Ureter (tissue), 1 donor: ENCODE measurements around the gene JUND. TPM values are rescaled to one million over a fixed set of nuclear protein-coding genes. Genes with fewer than 3 reads are reported as not detected.

ENCODE experiments used
- DNase-seq: peaks from one replicate; pipeline ENCODE4 v3.0.0-alpha.2; 2020; ENCODE audit warnings: low spot score
- total RNA-seq: library from RNA; stranded (reverse); gene quantifications from one replicate; pipeline ENCODE4 v1.2.4, GENCODE V29; 2023
- donor health status: DM: yes; HTN: yes; CAD: no.

JUND gene
- total RNA-seq, 1 donor from 2014 or later, result 94.9 TPM

DNA sequence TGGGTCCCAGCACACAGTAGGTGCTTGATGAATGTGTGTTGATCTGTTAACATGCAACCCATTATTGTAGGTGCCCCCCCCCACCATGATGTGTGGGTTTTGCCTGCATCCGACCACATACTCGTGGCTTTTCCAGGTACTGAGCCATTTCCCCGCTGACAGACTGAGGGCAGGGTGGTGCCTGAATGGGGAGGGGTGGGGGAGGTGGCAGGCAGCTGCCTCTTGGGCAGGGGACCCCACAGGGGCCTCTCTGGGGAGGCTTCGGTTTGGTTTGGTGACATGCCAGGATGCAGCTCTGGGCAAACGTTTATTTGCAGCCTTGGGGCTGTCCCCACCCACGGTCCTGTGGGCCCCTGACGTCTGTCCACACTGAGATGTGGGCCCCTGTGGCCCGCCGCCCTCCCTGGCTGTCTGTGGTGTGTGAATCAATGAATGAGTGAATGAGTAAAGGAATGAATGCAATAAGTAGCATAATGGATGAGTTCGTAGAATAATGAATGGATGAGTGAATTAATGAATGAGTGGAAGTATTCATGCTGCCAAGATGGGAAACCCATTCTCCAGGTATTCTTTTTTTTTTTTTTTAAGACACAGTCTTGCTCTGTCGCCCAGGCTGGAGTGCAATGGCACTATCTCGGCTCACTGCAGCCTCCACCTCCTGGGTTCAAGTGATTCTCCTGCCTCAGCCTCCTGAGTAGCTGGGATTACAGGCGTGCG, 9.0 kb upstream of the JUND start:
- DNase-seq, result no peak

DNA sequence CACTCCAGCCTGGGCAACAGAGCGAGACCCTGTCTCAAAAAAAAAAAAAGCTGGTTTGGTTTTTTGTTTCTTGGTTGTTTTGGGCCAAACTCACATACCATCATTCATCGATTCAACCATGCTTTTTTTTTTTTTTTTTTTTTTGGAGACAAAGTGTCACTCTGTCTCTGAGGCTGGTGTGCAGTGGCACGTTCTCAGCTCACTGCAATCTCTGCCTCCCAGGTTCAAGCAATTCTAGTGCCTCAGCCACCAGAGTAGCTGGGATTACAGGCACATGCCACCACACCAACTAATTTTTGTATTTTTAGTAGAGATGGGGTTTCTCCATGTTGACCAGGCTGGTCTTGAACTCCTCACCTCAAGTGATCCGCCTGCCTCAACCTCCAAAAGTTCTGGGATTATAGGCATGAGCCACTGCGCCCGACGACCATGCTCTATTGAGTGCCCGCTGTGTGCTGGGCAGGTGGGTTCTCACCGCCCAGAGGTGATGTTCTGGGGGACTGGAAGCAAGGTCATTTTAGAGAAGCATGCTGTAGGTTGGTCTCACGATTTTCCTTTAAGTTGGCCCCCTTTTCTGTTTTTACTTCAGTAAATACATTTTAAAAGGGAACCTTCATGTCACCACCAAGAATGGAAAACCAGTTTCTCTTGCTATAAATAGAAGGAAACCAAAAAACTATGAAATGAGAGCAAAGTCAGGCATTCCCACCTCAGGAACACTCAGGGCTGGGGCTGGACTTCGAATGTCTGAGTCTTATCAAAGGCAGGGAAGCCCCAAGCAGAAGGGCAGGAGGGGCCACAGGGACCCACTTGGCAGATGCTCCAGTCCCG, 8.3 kb upstream of the JUND start:
- DNase-seq, result no peak

- no peak for DNase-seq
These were observed 6.7 kb upstream of the JUND start for GRCh38 chr19:18287836-18288772.

DNA sequence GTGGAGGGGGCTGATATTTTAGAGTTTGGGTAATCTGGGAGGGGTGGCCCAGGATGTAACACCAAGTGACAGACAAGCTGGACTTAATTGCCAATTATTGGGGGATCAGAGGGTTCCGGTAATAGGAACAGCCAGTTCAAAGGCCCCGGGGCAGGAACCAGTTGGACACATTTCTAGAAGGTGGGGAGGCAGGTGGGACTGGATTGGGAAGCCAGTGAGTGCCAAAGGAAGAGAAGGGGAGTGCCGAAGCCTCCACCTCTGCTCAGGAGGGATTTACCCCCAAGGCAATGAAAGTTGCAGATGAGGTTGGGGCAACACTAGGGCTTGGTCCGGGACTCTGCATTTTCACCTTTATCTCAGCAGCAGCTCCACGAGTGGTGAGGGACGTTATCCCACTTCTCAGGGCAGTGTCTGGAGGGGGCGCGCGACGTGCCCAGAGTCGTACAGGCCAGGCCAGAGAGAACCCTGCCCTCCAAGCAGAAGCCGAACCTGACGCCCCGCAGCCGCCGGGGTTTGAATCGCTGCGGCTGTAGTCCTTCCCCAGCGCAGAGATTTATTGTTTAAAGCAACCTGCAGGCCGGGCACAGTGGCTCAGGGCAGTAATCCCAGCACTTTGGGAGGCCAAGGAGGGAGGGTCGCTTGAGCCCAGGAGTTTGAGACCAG, 5.7 kb upstream of the JUND start:
- no peak for DNase-seq

- no peak for DNase-seq
These were observed 3.4 kb upstream of the JUND start for GRCh38 chr19:18284712-18285360.

DNA sequence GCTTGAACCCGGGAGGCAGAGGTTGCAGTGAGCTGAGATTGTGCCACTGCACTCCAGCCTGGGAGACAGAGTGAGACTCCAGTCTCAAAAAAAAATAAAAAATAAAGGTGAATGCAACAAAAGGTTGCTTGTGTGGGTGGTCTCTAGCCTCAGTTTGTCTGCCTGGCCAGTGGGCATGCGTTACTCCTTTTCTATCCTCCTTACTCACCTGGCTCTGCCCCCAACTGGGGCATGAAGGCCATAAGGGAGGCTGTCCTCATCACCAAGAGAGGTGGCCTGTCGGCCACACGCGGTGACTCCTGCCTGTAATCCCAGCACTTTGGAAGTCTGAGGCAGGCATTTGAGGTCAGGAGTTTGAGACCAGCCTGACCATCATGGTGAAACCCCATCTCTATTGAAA, 1.9 kb upstream of the JUND start:
- DNase-seq, result no peak

GRCh38 chr19:18282788-18283141, 1.3 kb upstream of the JUND start:
- no peak for DNase-seq

DNA sequence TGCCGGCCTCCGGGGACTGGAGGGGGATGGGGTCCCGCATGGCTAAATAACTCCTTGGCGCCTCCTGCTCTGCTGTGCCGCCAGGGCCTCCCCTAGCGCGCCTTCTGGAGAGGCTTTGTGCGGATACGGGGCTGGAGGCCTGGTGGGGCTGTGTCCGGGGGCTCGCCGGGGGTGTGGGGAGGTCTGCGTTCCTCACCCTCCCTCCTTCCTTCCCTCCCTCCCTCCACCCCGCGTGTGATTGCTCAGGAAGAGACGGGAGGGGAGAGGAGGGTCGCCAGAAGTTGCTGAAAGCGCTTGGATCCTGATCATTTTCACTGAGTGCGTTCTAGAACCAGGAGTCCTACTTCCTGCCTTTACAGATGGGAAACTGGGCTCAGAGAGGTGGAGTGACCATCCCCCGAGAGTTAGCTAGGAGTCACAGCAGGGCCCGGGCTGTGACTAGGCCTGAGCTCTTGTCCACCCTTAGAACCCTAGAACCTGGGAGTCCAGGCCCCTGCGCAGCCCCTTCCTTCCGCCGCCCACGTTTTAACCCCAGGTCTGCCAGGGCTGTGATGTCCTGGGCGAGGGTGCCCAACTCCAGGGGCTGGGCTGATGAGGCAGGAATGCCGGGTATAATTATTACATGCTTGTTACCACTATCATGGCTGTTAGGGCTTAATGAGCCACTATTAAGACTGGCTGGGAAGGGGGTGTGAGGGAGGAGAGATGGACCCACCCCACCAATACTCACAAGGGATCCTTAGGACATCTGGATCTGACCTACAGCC, 782 bp upstream of the JUND start:
- DNase-seq, result no peak

GRCh38 chr19:18280247-18281081, 958 bp downstream of the JUND start:
- peak; percentile 83 for DNase-seq

- DNase-seq, result peak; percentile 96
These were observed 1.7 kb downstream of the JUND start for GRCh38 chr19:18279516-18280246.

GRCh38 chr19:18279266-18279515, 2.2 kb downstream of the JUND start:
- no peak for DNase-seq

- no peak for DNase-seq
These were observed 2.7 kb downstream of the JUND start for GRCh38 chr19:18278521-18279265.

DNA sequence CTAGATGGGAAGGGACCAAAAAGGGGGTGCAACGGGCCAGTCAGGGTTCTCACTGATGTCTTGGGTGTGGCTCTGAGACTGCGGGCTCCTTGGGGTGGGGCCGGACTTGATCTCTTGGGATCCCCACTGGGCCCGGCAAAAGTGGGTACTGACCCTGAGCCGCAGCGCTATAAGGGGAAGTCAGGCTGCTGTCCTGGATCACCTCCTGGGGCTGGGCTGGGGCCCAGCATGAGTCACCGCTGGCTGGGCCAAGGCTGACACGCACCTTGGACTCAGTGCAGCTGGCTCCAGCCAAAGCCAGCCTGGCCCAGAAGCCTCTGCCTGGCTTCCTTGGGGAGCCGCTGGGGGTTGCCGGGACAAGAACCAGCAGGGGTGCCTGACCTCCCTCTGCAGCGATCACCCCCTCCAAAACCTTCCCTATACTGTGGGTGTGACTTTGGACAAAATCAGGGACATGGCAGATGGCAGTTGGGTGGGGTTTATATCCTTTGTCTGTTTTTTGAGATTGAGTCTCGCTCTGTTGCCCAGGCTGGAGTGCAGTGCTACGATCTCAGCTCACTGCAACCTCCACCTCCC, 6.6 kb downstream of the JUND start:
- peak; percentile 91 for DNase-seq

- DNase-seq, result no peak
These were observed 7.1 kb downstream of the JUND start, which contains the start of gene IQCN for GRCh38 chr19:18274219-18274780. IQCN (minus strand) TSS chr19:18274452; CDS start chr19:18269478, 4,974 bp downstream.

- no peak for DNase-seq
These were observed 7.7 kb downstream of the JUND start for GRCh38 chr19:18273561-18274218.

GRCh38 chr19:18271433-18271841, 10.0 kb downstream of the JUND start:
- DNase-seq, result no peak

- DNase-seq, result no peak
These were observed 11.1 kb downstream of the JUND start for GRCh38 chr19:18270326-18270725.
